Measurements from ENCODE around the gene CMSS1. TPM values are rescaled to one million over a fixed set of nuclear protein-coding genes. Genes with fewer than 3 reads are reported as not detected.

The CMSS1 gene
- total and polyA plus RNA-seq, 2 of the 13 experiments (the other 11 are each of a cell fraction or from before 2014, with no cell fraction given), result 6.4 to 48.7 TPM

DNA sequence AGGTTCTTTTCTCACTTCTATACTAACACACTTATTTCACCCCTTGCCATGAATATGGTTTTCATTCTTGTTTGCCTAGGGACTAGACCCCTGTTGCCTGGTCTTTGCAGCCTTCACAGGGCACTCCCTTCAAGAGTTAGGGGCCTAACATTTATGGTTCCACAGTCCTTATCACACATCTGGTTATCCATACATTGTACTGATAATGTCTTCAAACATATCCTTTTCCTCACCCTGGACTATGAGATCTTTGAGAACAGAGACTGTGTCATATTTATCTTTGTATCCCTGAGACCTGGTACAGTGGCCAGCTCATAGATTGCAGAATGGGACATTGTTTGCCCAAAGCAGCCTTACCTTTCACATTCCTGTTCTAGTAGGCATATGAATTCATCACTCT, 106.2 kb downstream of the CMSS1 start (continued):
- TF ChIP-seq, protein P1, sequence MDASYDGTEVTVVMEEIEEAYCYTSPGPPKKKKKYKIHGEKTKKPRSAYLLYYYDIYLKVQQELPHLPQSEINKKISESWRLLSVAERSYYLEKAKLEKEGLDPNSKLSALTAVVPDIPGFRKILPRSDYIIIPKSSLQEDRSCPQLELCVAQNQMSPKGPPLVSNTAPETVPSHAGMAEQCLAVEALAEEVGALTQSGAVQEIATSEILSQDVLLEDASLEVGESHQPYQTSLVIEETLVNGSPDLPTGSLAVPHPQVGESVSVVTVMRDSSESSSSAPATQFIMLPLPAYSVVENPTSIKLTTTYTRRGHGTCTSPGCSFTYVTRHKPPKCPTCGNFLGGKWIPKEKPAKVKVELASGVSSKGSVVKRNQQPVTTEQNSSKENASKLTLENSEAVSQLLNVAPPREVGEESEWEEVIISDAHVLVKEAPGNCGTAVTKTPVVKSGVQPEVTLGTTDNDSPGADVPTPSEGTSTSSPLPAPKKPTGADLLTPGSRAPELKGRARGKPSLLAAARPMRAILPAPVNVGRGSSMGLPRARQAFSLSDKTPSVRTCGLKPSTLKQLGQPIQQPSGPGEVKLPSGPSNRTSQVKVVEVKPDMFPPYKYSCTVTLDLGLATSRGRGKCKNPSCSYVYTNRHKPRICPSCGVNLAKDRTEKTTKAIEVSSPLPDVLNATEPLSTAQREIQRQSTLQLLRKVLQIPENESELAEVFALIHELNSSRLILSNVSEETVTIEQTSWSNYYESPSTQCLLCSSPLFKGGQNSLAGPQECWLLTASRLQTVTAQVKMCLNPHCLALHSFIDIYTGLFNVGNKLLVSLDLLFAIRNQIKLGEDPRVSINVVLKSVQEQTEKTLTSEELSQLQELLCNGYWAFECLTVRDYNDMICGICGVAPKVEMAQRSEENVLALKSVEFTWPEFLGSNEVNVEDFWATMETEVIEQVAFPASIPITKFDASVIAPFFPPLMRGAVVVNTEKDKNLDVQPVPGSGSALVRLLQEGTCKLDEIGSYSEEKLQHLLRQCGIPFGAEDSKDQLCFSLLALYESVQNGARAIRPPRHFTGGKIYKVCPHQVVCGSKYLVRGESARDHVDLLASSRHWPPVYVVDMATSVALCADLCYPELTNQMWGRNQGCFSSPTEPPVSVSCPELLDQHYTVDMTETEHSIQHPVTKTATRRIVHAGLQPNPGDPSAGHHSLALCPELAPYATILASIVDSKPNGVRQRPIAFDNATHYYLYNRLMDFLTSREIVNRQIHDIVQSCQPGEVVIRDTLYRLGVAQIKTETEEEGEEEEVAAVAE (CRISPR knock-in tag; IDR thresholded peaks at IDR 0.05; ENCODE audit: borderline replicate concordance), result no peak; the same call in 1 of the 2 replicates
- no peak for TF ChIP-seq ZFP62 (CRISPR knock-in tag; IDR thresholded peaks at IDR 0.05)
- TF ChIP-seq ZMYM3 (CRISPR knock-in tag; IDR thresholded peaks at IDR 0.05), result no peak
- no peak for TF ChIP-seq ZNF660 (CRISPR knock-in tag; IDR thresholded peaks at IDR 0.05; ENCODE audit: borderline replicate concordance, low read depth)
- TF ChIP-seq, protein P2, sequence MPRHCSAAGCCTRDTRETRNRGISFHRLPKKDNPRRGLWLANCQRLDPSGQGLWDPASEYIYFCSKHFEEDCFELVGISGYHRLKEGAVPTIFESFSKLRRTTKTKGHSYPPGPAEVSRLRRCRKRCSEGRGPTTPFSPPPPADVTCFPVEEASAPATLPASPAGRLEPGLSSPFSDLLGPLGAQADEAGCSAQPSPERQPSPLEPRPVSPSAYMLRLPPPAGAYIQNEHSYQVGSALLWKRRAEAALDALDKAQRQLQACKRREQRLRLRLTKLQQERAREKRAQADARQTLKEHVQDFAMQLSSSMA (CRISPR knock-in tag; IDR thresholded peaks at IDR 0.05), result no peak
- TF ChIP-seq, protein P3, sequence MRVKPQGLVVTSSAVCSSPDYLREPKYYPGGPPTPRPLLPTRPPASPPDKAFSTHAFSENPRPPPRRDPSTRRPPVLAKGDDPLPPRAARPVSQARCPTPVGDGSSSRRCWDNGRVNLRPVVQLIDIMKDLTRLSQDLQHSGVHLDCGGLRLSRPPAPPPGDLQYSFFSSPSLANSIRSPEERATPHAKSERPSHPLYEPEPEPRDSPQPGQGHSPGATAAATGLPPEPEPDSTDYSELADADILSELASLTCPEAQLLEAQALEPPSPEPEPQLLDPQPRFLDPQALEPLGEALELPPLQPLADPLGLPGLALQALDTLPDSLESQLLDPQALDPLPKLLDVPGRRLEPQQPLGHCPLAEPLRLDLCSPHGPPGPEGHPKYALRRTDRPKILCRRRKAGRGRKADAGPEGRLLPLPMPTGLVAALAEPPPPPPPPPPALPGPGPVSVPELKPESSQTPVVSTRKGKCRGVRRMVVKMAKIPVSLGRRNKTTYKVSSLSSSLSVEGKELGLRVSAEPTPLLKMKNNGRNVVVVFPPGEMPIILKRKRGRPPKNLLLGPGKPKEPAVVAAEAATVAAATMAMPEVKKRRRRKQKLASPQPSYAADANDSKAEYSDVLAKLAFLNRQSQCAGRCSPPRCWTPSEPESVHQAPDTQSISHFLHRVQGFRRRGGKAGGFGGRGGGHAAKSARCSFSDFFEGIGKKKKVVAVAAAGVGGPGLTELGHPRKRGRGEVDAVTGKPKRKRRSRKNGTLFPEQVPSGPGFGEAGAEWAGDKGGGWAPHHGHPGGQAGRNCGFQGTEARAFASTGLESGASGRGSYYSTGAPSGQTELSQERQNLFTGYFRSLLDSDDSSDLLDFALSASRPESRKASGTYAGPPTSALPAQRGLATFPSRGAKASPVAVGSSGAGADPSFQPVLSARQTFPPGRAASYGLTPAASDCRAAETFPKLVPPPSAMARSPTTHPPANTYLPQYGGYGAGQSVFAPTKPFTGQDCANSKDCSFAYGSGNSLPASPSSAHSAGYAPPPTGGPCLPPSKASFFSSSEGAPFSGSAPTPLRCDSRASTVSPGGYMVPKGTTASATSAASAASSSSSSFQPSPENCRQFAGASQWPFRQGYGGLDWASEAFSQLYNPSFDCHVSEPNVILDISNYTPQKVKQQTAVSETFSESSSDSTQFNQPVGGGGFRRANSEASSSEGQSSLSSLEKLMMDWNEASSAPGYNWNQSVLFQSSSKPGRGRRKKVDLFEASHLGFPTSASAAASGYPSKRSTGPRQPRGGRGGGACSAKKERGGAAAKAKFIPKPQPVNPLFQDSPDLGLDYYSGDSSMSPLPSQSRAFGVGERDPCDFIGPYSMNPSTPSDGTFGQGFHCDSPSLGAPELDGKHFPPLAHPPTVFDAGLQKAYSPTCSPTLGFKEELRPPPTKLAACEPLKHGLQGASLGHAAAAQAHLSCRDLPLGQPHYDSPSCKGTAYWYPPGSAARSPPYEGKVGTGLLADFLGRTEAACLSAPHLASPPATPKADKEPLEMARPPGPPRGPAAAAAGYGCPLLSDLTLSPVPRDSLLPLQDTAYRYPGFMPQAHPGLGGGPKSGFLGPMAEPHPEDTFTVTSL (CRISPR knock-in tag; IDR thresholded peaks at IDR 0.05; ENCODE audit: borderline replicate concordance), result 0 out of 2 replicates have a peak, but pooled peaks have one; percentile 34
- peak; percentile 34; the same call in 1 of the 2 replicates for TF ChIP-seq KAT8 (CRISPR knock-in tag; IDR thresholded peaks at IDR 0.05)
- TF ChIP-seq, protein P4, sequence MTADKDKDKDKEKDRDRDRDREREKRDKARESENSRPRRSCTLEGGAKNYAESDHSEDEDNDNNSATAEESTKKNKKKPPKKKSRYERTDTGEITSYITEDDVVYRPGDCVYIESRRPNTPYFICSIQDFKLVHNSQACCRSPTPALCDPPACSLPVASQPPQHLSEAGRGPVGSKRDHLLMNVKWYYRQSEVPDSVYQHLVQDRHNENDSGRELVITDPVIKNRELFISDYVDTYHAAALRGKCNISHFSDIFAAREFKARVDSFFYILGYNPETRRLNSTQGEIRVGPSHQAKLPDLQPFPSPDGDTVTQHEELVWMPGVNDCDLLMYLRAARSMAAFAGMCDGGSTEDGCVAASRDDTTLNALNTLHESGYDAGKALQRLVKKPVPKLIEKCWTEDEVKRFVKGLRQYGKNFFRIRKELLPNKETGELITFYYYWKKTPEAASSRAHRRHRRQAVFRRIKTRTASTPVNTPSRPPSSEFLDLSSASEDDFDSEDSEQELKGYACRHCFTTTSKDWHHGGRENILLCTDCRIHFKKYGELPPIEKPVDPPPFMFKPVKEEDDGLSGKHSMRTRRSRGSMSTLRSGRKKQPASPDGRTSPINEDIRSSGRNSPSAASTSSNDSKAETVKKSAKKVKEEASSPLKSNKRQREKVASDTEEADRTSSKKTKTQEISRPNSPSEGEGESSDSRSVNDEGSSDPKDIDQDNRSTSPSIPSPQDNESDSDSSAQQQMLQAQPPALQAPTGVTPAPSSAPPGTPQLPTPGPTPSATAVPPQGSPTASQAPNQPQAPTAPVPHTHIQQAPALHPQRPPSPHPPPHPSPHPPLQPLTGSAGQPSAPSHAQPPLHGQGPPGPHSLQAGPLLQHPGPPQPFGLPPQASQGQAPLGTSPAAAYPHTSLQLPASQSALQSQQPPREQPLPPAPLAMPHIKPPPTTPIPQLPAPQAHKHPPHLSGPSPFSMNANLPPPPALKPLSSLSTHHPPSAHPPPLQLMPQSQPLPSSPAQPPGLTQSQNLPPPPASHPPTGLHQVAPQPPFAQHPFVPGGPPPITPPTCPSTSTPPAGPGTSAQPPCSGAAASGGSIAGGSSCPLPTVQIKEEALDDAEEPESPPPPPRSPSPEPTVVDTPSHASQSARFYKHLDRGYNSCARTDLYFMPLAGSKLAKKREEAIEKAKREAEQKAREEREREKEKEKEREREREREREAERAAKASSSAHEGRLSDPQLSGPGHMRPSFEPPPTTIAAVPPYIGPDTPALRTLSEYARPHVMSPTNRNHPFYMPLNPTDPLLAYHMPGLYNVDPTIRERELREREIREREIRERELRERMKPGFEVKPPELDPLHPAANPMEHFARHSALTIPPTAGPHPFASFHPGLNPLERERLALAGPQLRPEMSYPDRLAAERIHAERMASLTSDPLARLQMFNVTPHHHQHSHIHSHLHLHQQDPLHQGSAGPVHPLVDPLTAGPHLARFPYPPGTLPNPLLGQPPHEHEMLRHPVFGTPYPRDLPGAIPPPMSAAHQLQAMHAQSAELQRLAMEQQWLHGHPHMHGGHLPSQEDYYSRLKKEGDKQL (CRISPR knock-in tag; IDR thresholded peaks at IDR 0.05; ENCODE audit: low read depth), result peak; percentile 43; the same call in 1 of the 2 replicates
- TF ChIP-seq KLF15 (CRISPR knock-in tag; IDR thresholded peaks at IDR 0.05; ENCODE audit: borderline replicate concordance), result no peak
- TF ChIP-seq NFYC (CRISPR knock-in tag; IDR thresholded peaks at IDR 0.05), result no peak
- TF ChIP-seq, protein P5, sequence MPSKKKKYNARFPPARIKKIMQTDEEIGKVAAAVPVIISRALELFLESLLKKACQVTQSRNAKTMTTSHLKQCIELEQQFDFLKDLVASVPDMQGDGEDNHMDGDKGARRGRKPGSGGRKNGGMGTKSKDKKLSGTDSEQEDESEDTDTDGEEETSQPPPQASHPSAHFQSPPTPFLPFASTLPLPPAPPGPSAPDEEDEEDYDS (CRISPR knock-in tag; IDR thresholded peaks at IDR 0.05), result no peak
- TF ChIP-seq ZNF343 (CRISPR knock-in tag; IDR thresholded peaks at IDR 0.05), result no peak
- no peak for TF ChIP-seq ZNF224 (CRISPR knock-in tag; IDR thresholded peaks at IDR 0.05)

Data from HepG2 (cell line).